GM18951 (cell line): ENCODE measurements around the gene ACOX2.

Experiments
- POLR2A ChIP-seq: IDR thresholded peaks from 4 replicates; pipeline ENCODE4 v1.6.1; 2011; ENCODE audit warnings: mild to moderate bottlenecking; ENCODE audit not compliant: insufficient read length, insufficient read depth; ENCODE audit errors: extremely low read depth
- in situ Hi-C: fragments of 300-500 bp; cut with MboI; formaldehyde crosslinking; loops from one replicate; pipeline ENCODE4 v1.12.0; 2022; ENCODE audit warnings: low sequenced_read_pairs, mixed read lengths, inconsistent platforms; ENCODE audit not compliant: unreplicated experiment

Gene ACOX2

DNA sequence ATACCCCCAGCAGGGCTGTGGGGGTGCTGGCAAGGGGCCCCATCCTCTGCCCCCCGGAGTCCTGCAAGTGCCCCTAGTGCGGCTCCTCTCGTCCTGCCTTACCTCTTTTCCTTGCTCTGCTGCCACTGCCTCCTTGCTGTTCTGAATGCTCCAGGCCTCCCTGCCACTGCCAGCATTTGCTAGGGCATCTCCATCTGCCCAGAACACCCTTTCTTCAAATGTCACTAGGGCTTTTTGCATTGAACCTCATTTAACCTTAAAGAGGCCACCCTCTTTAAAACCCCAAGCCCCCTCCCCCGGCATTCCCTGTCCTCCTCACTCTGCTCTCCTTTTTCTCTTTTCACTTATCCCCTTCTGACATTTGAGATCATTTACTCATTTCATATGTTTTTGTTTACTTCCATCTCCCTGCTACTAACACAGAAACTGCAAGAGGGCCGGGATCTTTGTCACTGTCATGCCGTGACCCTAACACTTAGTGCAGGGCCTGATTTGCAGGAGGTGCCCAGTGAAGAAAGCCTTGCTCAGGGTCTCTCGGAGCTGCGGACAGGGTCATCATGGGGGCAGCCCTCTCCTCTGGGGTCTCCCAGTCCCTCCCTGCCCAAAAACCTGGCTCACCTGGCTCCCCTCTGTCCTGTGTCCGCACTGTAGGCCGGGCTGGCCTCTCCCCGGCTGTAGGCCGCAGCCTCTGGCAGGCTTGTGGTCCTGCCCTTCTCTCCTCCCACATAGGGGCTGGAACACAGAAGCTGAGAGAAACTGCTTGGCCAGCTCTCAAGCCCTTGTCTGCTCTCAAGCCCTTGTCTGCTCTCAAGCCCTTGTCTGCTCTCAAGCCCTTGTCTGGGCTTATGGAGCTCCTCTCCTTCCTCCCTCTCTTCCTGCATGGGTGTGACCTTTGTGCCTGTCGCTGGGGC lies at the start of gene ACOX2:
ACOX2 (minus strand) TSS at position 690 of the 911 bp plus-strand sequence. CDS start 2,084 bp downstream, outside the sequence.
- in situ Hi-C loops, result loop anchor here (10.0 to 25.0 kb wide), 2 partner anchors 222 to 349 kb away; no protein-coding TSS in a partner anchor
- TF ChIP-seq POLR2A, result no peak

DNA sequence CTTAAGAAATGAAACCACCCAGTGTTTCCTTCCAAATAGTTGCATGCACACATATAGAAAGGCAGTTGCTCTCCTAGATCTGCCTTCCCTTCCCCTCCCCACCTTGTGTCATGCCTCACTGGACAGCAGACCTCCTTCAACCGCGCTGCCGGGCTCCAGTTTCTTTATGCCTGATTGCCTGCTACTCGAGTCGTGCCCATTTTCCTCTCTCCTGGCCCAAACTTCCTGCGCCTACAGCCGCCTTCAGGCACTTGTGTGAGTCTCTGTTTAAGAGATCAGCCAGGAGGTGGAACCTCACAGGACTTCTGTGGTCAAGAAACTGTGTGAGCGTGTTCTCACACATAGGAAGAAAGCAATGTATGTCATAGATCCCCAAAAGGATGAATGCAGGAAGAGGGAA lies 49.0 kb upstream of the ACOX2 start:
- in situ Hi-C loops, result no loop called here
- TF ChIP-seq POLR2A, result no peak

DNA sequence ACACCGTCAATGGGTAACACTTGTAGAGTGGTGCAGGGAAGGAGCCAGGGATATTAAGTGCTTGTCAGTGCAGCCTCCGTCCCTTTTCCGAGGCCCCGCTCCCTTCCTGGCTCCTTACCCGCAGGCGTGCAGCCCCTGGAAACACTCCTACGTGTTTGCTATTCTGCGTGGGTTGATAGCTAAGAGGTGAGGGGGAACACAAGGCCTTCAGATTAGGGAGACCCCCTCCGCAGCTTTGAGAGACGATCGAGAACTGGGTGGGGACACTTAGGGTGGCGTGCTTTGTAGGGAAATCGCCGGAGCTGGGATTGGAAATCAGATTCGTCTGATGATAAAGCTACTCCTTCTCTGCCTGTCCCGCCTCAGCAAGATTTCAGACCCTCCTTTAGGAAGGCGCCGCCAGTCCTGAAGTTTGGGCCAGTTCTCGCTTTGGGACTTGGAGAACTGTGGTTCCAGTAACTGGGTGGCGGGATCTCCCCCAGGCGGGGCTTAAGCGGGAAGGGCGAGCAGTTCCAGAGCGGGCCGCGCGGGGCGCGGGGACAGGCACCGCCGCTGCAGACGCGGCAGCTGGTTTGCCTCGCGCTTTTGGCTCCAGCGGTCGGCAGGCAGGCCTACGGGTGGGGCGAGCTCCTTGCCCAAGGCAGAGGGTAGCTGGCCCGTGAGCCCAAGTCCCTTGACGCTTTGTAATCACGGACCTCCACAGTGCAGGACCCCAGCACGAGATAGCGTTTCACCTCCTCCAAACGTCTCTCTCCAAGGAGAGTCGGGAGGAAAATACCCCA lies 48.2 kb upstream of the ACOX2 start:
- no peak for TF ChIP-seq POLR2A
- in situ Hi-C loops, result no loop called here

GRCh38 chr3:58584690-58585004 lies 47.7 kb upstream of the ACOX2 start:
- TF ChIP-seq POLR2A, result no peak
- in situ Hi-C loops, result no loop called here

DNA sequence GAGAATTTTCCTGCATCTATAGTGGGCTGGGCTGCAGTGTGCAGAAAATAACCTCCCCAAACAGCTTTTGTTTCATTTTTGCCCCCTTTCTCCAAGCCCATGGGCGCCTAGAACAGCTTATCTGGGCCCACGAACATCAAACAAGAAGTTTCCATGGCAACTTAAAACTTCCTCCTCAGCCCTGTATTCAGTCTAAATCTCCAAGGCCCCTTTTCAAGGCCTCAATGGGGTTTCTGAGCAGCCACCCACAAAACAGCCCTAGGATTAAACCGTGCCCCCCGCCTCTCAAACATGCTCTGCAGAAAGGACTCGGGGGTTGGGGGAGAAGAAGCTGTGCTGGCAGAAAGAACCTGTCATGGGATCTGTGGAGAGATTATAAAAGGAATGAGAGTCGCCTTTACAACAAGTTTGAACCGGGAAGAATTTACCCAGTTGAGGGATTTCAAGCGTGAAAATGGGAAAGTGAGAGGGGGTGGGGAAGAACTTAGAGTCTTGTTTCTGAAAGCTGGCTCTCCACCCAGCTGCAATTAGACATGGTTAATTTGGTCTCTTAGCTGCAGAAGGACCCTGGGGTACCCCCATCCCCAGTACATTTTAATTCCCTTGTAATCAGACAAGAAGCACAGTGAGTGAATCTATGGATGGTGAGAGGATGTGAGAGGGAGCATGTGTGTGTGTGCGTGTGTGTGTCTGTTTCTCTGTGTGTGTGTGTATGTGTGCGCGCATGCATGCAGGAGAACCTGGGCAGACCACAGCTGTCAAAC lies 44.5 kb upstream of the ACOX2 start:
- in situ Hi-C loops, result no loop called here
- no peak for TF ChIP-seq POLR2A

GRCh38 chr3:58580826-58581327 lies 43.9 kb upstream of the ACOX2 start:
- TF ChIP-seq POLR2A, result no peak
- in situ Hi-C loops, result no loop called here

DNA sequence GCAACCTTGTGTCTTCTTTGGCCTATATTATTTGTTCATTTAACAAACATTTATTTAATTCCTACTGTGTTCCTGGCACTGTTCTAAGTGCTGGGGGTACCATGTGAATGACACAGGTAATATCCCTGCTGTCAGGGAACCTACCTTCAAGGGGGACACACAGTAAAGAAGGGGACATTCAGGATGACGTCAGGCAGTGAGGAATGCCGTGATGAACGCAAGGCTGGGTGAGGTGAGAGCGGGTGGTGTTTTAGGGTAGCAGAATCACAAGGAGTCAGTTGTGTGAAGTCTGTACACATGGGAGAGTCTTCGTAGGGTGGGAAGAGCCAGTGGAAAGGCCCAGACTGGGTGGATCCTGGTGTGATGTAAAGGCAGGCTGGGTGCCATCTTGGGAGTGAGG lies 41.9 kb upstream of the ACOX2 start:
- in situ Hi-C loops, result no loop called here
- no peak for TF ChIP-seq POLR2A

GRCh38 chr3:58577269-58577821 lies 40.4 kb upstream of the ACOX2 start, which contains the start of gene FAM107A:
Gene FAM107A, minus strand, starts transcription at chr3:58577391. Its CDS starts 7,531 bp downstream, at chr3:58569860.
- in situ Hi-C loops, result no loop called here
- TF ChIP-seq POLR2A, result no peak

DNA sequence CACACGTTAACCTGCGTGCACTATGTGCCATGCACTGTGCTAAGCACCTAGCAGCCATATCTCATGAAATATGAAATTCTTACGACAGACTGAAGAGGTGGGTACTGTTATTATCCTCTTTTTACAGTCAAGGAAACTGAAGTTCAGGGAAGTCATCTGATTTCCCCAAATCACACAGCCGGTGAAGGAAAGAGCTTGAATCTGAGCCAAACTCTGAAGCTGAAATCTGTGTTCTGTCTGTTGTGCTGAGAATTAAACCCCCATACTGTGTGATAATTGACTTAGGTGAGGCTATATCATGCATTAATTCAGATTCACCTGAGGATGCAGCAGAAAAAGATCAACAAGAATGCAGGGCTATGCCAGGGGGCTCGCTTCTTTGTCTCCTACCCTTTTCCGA lies 39.7 kb upstream of the ACOX2 start:
- no peak for TF ChIP-seq POLR2A
- in situ Hi-C loops, result no loop called here

DNA sequence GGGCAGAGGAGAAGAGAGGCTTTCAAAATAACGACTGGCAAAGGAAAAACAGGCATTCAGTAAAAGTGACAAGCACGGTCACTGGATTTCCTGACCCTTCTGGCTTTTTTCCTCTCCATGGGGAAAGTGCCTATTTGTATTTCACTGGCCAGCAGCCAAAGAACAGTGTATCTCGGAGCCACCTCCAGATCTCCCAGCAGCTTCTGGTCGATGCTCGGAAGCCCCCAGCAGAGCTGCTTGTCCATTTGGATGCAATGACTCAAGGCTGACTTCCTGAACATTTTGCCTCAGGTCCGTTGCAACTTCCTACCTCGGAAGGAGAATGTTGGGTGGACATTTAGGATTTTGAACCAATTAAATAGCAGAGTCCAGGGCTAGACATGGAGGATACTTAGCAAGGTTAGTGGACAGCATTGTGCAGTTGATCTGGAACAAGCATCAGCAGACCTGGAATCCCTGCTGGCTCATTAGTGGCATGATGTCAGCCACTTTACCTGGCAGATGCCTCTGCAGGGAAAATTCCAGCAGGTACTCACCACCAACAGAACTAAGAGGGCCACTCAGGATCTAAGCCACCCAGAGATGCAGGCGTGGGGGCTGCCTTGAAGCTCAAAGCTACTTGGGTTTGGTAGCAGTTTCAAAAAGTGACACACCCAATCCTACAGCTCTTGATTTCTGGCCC lies 39.1 kb upstream of the ACOX2 start:
- in situ Hi-C loops, result no loop called here
- no peak for TF ChIP-seq POLR2A

DNA sequence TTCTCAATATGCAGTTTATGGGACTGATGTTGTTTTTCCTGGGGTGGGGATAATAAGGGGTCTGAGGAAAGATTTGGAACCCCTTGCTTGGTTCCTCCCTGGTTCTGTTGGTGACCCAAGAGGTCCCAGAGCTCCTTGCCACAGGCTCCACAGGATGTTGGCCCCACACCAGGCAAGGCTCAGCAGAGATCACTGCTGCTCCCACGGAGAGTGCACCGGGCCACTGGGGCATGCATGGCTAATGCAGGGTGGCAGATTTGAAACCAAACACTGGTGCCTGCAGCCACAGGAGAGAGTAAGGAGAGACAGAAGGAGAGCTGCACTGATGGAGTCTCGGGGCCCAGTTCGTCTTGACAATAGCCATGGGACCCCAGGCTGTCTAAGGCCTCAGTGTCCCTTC lies 37.7 kb upstream of the ACOX2 start:
- in situ Hi-C loops, result no loop called here
- no peak for TF ChIP-seq POLR2A

- in situ Hi-C loops, result no loop called here
- TF ChIP-seq POLR2A, result no peak
Observed at GRCh38 chr3:58574106-58574505, 37.1 kb upstream of the ACOX2 start.
